ENCODE data around the gene RPAP3.
"Not testable (repeated sequence)": the region's sequence is repeated elsewhere in the genome, so short reads cannot be mapped to it uniquely, and the experiment has no call there.

RPAP3 gene

DNA sequence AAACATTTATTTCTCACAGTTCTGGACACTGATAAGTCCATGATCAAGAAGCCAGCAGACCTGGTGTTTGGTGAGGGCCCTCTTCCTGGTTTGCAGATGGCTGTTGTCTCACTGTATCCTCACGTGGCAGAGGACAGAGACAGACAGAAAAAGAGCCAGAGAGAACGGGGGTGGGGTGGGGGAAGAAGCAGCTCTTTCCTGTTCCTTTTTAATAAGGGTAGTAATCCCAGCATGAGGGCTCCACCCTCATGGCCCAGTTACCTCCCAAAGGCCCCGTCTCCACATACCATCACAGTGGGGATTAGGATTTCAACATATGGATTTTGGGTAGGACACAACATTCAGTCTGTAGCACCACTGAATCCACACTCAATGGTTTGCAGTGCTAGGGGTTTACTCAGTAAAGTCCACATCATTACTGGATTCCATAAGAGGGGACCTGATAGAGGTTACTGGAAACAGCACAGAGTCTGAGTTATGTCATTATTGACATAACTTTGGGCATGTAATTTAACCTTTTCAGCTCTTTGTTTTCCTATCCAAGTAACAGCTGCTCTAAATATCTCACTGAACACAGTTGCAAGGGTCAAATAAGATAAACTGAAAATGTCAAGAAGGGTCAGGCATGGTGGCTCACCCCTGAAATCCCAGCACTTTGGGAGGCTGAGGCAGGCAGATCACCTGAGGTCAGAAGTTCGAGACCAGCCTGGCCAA lies 53.2 kb downstream of the RPAP3 start:
- DNase-seq, result no peak

DNA sequence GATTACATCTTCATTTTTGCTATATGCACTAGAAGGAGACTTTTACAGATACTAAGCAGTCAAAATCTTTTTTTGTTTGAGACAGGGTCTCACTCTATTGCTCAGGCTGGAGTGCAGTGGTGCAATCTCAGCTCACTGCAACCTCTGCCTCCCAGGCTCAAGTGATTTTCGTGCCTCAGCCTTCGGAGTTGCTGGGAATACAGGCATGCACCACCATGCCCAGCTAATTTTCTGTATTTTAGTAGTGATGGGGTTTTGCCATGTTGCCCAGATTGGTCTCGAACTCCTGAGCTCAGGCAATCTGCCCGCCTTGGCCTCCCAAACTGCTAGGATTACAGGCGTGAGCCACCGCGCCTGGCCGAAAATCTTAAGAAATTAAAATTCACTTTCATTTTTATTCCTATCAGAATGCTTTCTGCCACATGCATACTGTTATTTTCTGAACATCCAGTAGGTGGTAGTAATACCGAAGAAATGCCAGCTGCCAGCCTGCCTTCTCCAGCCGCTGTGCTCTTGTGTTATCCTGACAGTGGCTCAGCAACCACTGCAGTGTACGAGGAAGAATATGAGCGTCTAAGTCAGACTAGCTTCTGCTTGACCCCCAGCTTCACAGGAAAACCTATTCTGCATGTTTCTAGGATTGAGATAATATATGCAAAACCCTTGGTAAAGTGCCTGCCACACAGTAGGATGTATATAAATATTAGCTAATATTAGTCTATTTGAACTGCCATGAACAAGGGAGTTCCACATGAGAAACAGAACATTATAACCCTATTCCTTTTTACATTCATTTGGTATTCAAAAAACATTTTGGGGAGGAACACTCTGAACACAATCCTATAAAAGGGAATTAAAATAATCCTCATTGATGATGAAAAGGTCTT lies 54.2 kb downstream of the RPAP3 start:
- DNase-seq, result peak; percentile 79

DNA sequence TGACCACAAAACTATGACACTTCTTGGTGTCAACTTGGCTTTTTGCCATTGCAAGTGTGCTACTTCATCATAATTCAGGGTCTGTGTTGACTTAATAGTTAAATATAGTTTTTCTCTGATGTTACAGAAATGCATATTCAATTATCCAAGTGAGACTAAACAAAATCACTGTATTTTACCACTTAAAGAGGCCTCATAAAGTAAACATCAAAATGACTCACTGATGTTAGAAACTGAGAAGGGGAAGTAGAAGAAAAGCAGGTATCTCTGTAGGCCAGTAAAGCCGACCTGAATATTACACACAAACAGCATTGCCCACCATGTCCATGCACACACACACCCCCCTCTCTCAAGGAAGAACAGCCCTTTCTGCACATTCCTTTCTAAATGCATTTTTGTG lies 55.4 kb downstream of the RPAP3 start:
- DNase-seq, result no peak

DNA sequence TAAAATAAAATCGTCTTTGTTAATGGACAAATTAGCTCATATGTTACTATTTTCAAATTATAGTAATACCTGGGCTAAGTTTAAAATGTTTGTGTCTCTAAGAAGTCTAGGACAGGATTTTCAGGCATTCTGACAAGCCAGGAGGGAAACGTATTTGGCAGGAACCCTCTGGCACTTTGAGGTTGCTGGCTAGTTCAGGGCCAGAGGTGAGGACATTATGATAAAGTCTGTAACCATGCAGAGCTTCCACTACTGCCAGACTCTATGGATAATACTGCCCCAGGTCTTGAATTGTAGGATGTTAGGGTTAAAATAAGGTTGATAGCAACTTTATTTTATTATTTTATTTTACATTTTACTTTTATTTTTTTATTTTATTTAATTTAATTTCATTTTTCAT lies 56.4 kb downstream of the RPAP3 start:
- no peak for DNase-seq

DNA sequence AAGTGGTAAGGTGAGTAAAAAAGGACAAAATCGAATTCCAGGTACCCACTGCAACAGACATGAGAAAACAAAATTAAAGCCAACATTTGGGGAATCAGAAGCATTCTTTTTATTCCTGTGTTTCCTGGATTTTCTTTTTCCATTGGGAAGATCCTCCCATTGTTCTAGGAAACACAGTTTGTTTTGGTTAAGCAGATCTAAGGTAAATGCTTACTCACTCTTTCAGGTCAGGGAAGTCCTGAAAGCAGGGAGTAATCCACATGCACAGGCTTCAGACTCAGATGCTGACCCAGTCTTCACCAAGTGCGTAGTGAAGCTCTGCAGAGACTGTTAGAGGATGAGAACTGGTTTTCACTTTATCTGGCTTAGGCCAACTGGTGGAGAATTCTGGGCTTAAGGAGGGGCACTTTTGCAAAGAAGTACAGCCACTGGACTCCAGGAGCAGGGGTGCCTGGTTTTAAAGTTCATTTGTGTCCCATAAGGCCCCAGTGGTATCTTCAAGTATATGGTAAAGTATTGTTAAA lies 57.7 kb downstream of the RPAP3 start:
- DNase-seq, result no peak

DNA sequence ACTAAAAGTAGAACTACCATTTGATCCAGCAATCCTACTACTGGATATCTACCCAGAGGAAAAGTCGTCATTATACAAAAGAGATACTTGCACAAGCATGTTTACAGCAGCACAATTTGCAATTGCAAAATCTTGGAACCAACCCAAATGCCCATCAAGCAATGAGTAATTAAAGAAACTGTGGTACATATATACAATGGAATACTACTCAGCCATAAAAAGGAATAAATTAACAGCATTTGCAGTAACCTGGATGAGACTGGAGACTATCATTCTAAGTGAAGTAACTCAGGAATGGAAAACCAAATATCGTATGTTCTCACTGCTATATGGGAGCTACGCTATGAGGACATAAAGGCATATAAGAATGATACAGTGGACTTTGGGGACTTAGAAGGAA lies 63.5 kb downstream of the RPAP3 start:
- DNase-seq, result not testable (repeated sequence)

DNA sequence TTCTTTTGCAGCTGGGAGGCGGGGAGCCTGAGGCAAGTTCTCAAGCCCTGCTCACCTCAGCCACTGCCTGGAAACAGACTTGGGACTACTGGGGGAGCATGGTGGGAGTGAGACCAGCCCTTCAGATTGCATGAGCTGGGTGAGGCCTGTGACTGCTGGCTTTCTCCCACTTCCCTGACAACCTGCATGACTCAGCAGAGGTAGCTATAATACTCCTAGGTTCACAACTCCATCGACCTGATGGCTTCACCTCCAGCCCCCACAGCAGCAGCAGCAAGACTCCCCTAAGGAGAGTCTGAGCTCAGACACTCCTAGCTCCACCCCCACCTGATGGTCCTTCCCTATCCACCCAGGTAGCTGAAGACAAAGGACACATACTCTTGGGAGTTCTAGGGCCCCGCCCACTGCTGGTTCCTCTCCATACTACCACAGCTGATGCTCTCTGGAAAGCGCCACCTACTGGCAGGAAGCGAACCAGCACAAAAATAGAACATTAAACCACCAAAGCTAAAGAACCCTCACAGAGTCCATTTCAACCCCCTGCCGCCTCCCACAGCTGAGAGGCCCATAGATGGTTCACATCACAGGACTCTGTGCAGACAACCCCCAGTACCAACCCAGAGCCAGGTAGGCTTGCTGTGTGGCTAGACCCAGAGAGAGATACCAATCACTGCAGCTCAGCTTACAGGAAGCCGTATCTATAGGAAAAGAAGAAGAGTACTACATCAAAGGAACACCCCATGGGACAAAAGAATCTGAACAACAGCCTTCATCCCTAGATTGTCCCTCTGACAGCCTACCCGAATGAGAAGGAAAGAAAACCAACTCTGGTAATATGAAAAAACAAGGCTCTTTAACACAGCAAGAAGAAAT lies 68.7 kb downstream of the RPAP3 start:
- no peak for DNase-seq

DNA sequence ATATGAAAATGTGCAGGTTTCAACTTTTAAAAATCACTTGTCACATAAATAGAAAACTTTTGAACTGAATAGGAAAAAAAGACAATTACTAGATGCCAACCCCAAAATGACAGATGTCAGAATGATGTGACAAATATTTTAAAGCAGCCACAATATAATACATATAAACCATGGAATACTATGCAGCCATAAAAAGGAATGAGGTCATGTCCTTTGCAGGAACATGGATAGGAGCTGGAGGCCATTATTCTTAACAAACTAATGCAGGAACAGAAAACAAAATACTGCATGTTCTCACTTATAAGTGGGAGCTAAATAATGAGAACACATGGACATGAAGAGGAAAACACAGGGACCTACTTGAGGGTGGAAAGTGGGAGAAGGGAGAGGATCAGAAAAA lies 70.1 kb downstream of the RPAP3 start:
- not testable (repeated sequence) for DNase-seq

DNA sequence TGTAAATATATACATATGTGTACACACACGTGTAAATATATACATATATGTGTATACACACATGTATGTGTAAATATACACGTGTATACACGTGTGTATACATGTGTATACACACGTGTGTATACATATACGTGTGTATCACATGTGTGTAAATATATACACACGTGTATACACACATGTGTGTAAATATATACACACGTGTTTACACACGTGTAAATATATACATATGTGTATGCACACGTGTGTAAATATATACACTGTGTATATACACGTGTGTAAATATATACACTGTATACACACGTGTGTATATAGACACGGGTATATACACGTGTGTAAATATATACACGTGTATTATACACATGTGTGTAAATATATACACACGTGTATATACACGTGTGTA lies 71.7 kb downstream of the RPAP3 start:
- no peak for DNase-seq

DNA sequence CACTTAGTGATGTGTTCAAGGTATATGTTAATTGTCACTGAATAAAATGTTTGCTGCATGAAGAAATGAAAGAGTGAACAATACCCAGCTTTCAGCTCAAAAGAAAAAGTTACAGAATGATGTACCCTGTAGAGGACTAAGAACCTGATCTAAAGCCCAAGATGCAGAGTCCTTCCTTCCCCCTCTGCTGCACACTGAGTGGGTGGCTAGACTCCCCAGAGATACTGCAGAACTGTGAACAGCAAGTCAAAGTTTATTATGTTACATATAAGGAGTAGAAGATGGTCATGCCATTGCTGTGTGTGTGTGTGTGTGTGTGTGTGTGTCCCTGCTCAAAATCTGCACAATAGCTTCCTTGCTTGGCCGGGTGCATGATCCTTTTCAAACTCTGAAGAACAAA lies 83.9 kb downstream of the RPAP3 start:
- DNase-seq, result no peak

DNA sequence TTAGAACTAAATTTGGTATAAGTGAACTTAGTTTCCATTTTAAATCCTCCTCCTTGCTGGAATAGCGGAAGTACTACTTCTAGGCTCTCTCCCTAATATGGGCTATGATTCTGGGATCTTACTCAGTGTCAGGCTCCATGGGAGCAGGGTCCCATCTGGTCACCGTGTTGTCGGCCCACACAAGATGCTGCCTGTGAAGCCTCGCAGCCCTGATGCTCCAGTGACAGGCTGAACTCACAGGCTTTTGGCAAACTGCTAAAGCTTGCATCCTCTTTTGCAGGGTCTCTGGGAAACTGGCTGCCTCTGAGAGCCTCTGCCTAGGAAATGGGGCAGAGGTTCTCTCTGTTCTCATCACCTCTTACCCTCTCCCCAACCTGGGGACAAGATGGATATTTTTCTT lies 88.4 kb downstream of the RPAP3 start:
- no peak for DNase-seq

DNA sequence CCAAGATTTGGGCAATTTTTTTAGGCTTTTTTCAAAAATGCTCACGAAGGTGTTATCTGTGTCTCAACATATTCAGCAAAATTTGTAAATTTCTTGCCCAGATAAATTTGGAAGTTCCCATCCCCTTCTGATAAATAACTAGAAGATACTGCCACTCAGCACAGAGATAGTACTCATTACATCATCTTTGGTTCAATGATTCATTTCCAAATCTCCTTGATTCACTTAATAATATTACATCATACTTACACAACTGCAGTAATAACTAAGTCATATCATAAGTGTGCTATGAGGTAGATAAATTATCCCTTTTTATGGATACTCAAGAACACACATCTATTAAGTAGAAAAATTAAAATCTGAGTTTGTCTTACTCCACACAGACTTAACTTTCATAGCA lies 89.4 kb downstream of the RPAP3 start:
- no peak for DNase-seq

DNA sequence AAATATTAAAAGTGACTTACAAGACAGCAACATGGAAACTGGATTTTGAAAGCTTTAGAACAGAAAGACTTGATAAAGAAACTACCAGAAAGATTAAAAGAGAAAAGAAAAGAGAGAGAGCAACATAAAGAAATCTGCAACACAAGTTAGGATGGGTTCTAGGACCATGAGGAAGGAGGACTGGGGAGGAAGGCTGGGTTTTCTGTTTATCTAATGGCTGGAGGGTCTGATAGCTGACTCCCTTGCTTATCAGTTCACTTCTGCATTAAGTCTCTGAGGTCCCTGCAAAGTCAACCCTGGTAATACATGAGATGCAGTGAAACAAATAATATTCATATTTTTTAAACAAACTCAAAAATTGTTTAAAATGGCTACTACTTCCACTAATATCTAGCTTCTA lies 90.1 kb downstream of the RPAP3 start:
- DNase-seq, result no peak

DNA sequence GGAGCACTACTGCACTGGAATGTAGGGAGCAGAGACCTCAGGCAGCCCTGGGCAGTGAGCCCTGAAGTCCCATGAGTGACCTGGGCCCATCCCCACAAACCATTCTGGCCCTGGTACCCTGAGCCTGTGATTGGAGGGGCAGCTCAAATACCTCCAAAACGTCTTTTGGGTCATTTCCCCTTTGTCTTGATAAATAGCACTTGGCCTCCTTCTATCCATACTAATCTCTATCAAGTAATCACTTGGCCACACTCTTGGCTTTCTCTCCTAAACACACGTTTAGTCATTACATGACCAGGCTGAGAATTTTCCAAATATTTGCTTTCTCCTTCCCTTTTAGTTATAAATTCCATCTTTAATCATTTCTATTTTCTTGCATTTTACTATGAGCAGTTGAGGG lies 91.3 kb downstream of the RPAP3 start:
- DNase-seq, result no peak

DNA sequence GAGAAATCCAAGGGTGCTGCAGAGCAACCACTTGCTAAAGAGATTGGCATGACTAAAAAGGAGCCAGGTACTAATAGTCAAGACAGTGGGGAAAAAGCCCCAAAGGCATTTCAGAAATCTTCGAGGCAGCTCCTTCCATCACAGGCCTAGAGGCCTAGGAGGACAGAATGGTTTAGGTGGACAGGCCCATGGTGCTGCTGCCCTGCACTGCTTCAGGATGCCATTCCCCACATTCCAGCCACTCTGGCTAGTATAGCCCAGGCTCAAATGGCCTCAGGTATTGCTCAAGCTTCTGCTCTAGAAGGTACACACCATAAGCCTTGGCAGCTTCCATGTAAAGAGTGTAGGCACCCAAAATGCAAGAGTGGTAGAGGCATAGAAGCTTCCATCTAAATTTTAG lies 92.9 kb downstream of the RPAP3 start:
- DNase-seq, result no peak

DNA sequence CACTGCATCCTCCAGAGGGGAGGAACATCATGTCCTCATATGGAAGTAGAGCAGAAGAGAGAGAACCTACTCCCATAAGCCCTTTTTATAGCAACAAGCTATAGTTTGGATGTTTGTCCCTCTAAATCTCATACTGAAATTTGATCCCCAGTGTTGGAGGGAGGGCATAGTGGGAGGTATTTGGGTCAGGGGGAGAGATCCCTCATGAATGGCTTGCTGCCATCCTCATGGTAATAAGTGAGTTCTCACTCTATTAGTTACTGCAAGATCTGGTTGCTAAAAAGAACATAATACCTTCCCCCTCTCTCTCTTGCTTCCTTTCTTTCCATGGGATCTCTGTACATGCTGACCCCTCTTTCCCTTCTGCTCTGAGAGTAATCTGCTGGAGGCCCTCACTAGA lies 93.9 kb downstream of the RPAP3 start:
- no peak for DNase-seq
